NCI-H1105 (cell line): ENCODE measurements around the gene PHACTR1.

Source experiments
- DNase-seq: peaks from one replicate; lab custom pipeline; 2025; lab: John Stamatoyannopoulos, UW

Gene PHACTR1

DNA sequence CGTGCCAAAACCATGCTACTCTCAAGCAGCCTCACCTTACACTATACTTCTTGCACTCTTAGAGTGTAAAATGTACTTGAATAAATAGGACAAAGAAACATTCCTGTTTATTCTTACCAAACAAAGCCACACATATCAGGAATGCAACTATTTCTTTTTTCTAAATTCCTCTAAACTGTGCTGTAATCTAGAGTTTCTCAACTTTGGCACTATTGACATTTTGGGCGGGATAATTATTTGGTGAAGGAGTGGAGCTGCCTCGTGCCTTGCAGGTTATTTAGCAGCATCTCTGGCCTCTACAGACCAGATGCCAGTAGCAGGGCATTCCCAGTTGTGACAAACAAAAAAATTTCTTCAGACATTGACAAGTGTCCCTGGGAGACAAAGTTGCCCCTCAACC lies 86.9 kb downstream of the PHACTR1 start:
- no peak for DNase-seq

GRCh38 chr6:12804952-12805645 lies 88.5 kb downstream of the PHACTR1 start:
- no peak for DNase-seq

GRCh38 chr6:12806136-12806535 lies 89.6 kb downstream of the PHACTR1 start:
- DNase-seq = no peak

- DNase-seq = no peak
Observed at GRCh38 chr6:12806796-12807195, 90.2 kb downstream of the PHACTR1 start.

DNA sequence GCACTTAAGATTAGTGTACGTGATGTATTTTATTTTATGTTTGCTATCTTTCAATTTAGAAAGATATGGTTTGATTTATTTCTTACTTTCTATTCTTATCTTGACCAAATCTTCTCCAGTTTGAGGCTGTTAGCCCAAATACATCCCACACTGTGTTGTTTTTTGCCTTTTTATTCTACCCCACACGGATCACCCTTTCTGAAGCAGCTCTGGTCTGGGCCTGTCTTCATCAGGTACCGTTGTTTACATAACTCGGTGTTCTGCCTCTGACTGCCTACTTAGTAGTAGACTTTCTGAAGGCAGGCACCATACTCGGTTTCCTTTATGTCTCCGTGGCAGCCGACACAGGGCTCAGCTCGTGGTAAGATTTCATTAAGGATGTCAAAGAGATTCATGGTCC lies 95.0 kb downstream of the PHACTR1 start:
- no peak for DNase-seq

DNA sequence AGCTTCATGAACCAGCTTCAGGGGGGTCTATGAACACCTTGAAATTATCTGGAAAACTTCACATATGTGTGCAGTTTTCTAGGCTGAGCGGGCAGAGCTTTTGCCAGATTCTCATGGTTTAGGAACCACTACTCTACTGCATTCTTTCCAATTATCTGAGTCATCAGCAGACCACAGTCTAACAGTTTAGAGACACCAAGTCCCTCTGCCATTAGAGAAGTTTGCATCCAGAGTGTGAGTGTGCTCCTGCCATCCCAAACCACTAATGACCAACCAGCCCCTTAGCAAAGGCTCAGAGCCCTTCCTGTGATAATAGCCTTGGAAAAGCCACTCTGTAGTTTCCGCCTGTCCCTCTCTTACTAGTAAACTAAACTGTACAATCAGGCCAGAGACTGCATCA lies 96.8 kb downstream of the PHACTR1 start:
- no peak for DNase-seq

DNA sequence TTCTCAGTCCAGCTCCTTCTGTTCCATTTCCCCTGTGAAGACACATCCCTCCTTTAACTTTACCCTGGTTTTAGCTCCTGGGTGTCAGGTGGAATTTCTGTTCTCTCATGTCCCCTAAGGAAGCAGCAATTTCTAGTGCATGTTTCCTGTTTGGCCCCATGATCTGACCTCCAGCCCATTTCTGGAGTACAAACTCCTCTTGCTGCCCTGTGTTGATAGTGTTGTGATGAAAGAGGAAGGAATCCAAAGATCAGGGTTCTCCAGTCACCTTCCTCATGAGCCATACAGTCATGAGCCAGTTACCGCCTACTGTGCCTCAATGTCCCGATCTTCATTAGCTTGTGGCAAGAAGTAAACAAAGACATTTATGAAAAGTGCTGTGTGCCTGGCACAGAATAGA lies 97.4 kb downstream of the PHACTR1 start:
- DNase-seq = no peak

- no peak for DNase-seq
Observed at GRCh38 chr6:12815089-12815488, 98.5 kb downstream of the PHACTR1 start.

DNA sequence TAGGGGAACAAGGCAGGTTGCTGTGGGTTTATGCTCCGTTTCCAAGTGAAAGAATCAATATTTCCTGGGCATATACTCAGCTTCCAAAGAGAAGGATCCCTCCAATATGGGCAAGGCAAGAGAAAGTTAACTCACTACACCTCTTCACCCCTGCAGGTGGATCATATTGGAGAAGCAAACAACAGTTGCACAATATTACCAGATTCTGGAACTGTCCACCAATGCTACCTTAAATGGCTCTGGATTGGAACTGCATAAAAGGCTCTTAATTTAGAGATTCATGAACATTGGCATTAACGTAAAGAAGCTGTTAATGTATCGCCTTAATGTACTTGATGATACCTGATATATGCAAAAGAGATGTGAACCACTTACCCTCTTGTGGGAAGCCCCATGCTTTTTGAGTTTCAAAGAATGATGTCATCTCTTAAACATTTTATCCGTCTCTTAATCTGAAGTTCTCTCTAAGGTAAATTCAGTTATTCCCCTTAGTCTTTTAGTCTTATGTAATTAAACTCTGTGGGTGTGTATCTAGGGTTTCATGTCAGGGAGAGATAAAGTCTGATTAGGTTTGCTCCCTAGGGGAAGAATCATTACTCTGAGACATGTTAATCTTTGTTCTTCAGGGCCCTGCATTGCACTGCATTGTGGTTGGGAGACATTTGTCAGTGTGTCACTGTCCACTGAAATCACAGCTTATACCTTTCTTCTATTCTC lies 99.5 kb downstream of the PHACTR1 start:
- DNase-seq = no peak

DNA sequence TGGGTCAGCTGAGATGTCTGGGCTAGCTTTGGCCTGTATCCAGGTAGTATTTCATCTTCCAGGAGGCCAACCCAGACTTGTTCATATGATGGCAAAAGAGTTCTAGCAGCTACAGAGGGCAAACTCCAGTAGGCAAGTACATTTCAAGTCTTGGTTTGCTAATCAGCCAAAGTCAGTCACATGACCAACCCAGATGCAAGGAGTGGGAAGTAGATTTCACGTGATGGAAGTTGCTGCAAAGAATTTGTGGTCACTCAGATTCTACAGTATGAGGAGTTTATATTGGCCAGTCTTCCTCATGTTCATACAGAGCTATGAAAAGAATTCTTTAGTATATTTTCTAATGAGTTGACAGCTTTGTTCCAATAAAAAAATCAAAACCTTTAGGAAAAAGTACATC lies 101.8 kb downstream of the PHACTR1 start:
- no peak for DNase-seq

- DNase-seq = no peak
Observed at GRCh38 chr6:12823847-12824246, 107.3 kb downstream of the PHACTR1 start.

DNA sequence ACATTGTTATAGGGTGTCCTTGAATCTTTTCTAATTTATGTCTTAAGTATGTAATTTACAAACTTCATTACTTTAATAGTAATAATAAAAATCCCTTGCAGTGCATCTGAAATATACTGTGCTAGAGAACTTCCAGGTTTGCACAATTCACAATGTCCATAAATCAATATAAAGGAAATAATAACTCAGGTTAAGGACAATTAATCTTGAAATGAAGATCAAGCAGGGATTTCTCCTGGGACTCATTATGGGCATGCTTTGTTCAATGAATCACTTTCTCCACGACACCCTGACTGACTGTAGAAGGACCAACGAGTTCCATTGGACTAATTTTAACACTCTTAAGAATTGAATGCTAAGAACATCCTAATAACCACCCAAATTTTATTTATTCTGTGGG lies 110.0 kb downstream of the PHACTR1 start:
- DNase-seq = no peak

- no peak for DNase-seq
Observed at GRCh38 chr6:12827921-12828320, 111.4 kb downstream of the PHACTR1 start.

- DNase-seq = no peak
Observed at GRCh38 chr6:12832226-12832735, 115.7 kb downstream of the PHACTR1 start.

GRCh38 chr6:12836009-12836408 lies 119.4 kb downstream of the PHACTR1 start:
- no peak for DNase-seq

GRCh38 chr6:12841619-12842018 lies 125.1 kb downstream of the PHACTR1 start:
- no peak for DNase-seq

DNA sequence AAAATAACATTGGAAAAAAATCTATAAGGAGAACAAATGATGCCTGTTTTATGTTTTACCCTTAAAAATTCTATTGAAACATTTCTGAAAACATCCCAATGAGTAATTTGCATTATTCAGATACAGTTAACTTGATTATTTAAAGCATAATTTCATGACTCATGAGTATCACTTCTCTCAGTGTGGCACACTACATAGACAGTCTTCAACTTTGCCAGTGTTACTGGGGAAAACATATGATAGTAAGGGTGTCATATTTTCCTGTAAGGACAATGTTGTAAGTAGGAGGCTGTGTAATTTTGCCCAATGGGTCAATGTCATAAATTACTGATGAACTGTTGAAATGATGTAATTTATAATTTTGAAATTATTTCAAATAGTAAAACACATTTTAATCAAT lies 125.5 kb downstream of the PHACTR1 start:
- no peak for DNase-seq

DNA sequence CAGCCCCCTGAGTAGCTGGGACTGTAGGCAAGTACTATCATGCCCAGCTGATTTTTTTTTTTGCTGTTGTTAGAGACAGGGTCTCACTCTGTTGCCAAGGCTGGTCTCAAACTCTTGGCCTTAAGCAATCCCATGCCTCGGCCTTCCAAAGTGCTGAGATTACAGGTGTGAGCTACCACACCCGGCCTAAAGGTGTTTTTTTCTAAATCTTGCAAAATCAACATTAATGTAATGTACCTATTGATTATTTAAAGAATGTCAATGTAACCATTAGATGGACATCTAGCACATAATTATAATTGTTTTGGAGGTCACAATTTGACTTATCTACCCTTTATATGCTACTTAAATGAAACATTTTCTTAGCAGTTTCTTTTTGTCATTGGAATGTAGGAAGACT lies 126.1 kb downstream of the PHACTR1 start:
- DNase-seq = no peak

- DNase-seq = no peak
Observed at GRCh38 chr6:12844284-12845223, 128.0 kb downstream of the PHACTR1 start.

DNA sequence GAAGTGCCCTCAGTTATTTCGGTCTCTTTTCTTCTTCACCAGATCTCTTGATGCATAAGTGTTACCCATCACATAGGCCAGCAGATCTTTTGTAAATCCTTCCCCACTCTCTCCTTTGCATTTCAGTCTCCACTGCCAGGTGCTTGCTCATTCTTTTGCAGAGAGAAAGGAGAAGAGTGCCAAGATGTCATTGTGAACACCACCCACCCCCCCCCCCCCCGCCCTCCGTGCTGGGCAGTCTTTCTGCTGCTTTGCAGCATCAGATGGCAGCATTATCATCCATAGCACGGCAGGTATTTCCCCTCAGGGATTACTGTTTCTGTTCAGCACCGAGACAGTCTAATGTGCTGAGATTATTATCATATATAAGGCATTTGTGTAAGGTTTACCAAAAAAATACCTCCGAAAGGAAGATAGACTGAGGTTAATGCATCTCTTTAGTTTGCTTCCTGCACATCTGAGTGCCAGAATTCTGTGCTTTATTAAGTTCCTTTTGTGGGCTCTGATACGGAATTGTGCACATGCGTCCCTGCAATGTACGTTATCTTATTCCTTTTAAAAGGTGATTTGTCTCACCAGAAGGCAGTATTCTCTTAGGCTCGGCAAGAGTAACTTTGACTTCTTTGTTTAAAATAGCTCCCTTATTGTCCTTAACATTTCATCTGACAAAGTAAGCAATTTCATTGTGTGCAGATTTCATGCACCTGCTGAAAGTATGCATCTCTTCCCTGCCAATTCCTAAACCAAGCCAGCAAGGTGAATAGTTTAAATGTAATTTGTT lies 128.8 kb downstream of the PHACTR1 start:
- DNase-seq = no peak

DNA sequence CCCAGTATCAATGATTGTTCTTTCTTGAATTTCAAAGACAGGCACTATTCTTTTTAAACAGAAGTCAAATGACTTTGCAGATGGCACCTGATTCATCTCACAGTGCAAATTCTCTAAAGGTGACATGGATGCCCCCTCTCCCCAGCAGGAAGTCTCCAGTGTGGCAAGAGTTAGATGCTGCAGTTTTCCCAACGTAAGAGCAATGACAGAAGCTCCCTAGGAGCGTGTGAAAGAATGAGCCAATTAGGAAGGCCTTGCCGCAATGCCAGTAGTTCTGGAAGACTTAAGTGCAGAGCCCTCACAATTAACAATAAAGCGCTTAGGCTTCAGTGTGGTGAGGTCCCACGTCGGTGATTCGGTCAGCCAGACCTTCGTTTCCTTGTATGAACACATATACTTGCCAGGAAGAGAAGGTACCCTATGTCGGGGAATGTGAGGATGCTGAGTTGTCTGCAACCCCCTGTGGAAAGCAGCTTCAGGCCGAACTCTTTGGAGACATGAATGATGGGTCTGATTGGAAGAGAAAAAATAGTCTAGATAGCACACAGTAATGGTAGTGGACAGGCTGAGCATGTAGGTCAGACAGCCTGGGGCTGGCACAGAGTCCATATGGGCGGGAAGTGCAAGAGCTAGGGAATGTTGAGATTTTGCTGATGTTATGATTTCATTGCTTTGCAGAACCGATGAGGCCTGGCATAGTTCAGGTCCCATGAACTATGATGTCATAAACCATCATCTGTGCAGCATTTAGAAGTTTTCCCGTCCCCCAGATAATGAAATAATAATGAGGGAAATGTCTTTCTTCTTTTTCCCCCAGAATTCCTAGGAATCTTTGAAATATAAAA lies 132.6 kb downstream of the PHACTR1 start:
- no peak for DNase-seq
